C4-2B (cell line): ENCODE measurements around the gene CORO1C.

Experiments used
- CTCF ChIP-seq: fragments of 450-650 bp; conservative IDR thresholded peaks from 2 replicates; pipeline ENCODE4 v1.5.1; 2017; ENCODE audit warnings: mild to moderate bottlenecking
- ZFX ChIP-seq: fragments of 450-650 bp; IDR thresholded peaks from 2 replicates; pipeline ENCODE4 v1.6.1; 2017

- no peak for TF ChIP-seq CTCF
- TF ChIP-seq ZFX, result no peak
Measured at GRCh38 chr12:108602209-108602705, 129.1 kb downstream of the CORO1C start.
